Liver (tissue), 9 donors: ENCODE measurements around the gene RASIP1. TPM values are rescaled to one million over a fixed set of nuclear protein-coding genes. Genes with fewer than 3 reads are reported as not detected.

Experiments used
- DNase-seq: peaks from one replicate; pipeline ENCODE4 v3.0.0-alpha.2; 2017; ENCODE audit warnings: low spot score
- H3K27ac ChIP-seq, 2 donors: one replicate each; pipeline ENCODE4 v1.7.0; 2013; ENCODE audit warnings: inconsistent platforms in 2 of 2, low read length in 2 of 2, control low read depth in 1 of 2, low read depth in 1 of 2, mild to moderate bottlenecking in 1 of 2
- H3K27me3 ChIP-seq, 4 donors: one replicate each; pipeline versions ENCODE4 v1.6.1 to v1.7.0; 2013; ENCODE audit warnings: low read length in 3 of 4, inconsistent platforms in 1 of 4, mild to moderate bottlenecking in 1 of 4, moderate library complexity in 1 of 4; ENCODE audit not compliant: control insufficient read depth in 4 of 4, insufficient read depth in 4 of 4
- H3K36me3 ChIP-seq, 4 donors: one replicate each; pipeline versions ENCODE4 v1.6.1 to v1.7.0; 2013; ENCODE audit warnings: low read length in 3 of 4, mild to moderate bottlenecking in 3 of 4, low read depth in 1 of 4, moderate library complexity in 1 of 4; ENCODE audit not compliant: control insufficient read depth in 4 of 4, insufficient read depth in 3 of 4
- H3K4me1 ChIP-seq, 4 donors: one replicate each; pipeline versions ENCODE4 v1.6.1 to v1.7.0; 2013; ENCODE audit warnings: low read length in 3 of 4, mild to moderate bottlenecking in 3 of 4, moderate library complexity in 1 of 4; ENCODE audit not compliant: control insufficient read depth in 4 of 4, insufficient read depth in 4 of 4
- H3K4me3 ChIP-seq, 3 donors: one replicate each; pipeline versions ENCODE4 v1.6.1 to v1.7.0; 2013; ENCODE audit warnings: low read length in 3 of 3, control low read depth in 1 of 3, low read depth in 1 of 3, mild to moderate bottlenecking in 1 of 3
- H3K9ac ChIP-seq, 2 donors: one replicate each; pipeline ENCODE4 v1.7.0; 2013; ENCODE audit warnings: low read length in 2 of 2, mild to moderate bottlenecking in 2 of 2, moderate library complexity in 2 of 2, control low read depth in 1 of 2, low read depth in 1 of 2
- H3K9me3 ChIP-seq, 4 donors: one replicate each; pipeline versions ENCODE4 v1.6.1 to v1.7.0; 2013; ENCODE audit warnings: low read length in 3 of 4; ENCODE audit not compliant: control insufficient read depth in 4 of 4
- ATF3 ChIP-seq: IDR thresholded peaks from 2 replicates; pipeline ENCODE4 v1.6.1; 2016; ENCODE audit warnings: antibody characterized with exemption
- EGR1 ChIP-seq, 2 donors: IDR thresholded peaks; 2 replicates each; pipeline ENCODE4 v1.6.1; 2016 to 2018; ENCODE audit warnings: antibody characterized with exemption in 2 of 2, low read depth in 2 of 2
- FOXA1 ChIP-seq: IDR thresholded peaks from 2 replicates; pipeline ENCODE4 v1.6.1; 2016; ENCODE audit warnings: antibody characterized with exemption
- FOXA2 ChIP-seq: IDR thresholded peaks from 2 replicates; pipeline ENCODE4 v1.6.1; 2016; ENCODE audit warnings: antibody characterized with exemption
- GABPA ChIP-seq, 2 donors: IDR thresholded peaks in 1 of 2; conservative IDR thresholded peaks in 1 of 2; 2 replicates each; pipeline ENCODE4 v1.6.1; 2016; ENCODE audit warnings: antibody characterized with exemption in 2 of 2, mild to moderate bottlenecking in 1 of 2, moderate library complexity in 1 of 2
- HNF4A ChIP-seq, 2 donors: conservative IDR thresholded peaks; 2 replicates each; pipeline ENCODE4 v1.6.1; 2016; ENCODE audit warnings: antibody characterized with exemption in 2 of 2, mild to moderate bottlenecking in 2 of 2
- HNF4G ChIP-seq: IDR thresholded peaks from 2 replicates; pipeline ENCODE4 v1.6.1; 2016; ENCODE audit warnings: antibody characterized with exemption
- JUND ChIP-seq, 2 donors: IDR thresholded peaks; 2 replicates each; pipeline ENCODE4 v1.6.1; 2016; ENCODE audit warnings: antibody characterized with exemption in 2 of 2
- MAX ChIP-seq: IDR thresholded peaks from 2 replicates; pipeline ENCODE4 v1.6.1; 2016; ENCODE audit warnings: antibody characterized with exemption
- NR2F2 ChIP-seq: IDR thresholded peaks from 2 replicates; pipeline ENCODE4 v1.6.1; 2016; ENCODE audit warnings: antibody characterized with exemption
- RAD21 ChIP-seq, 2 donors: IDR thresholded peaks; 2 replicates each; pipeline ENCODE4 v1.6.1; 2016; ENCODE audit warnings: antibody characterized with exemption in 2 of 2, mild to moderate bottlenecking in 2 of 2
- REST ChIP-seq: IDR thresholded peaks from 2 replicates; pipeline ENCODE4 v1.6.1; 2016; ENCODE audit warnings: antibody characterized with exemption, mild to moderate bottlenecking
- SP1 ChIP-seq: IDR thresholded peaks from 2 replicates; pipeline ENCODE4 v1.6.1; 2018; ENCODE audit warnings: antibody characterized with exemption, mild to moderate bottlenecking
- TAF1 ChIP-seq: conservative IDR thresholded peaks from 2 replicates; pipeline ENCODE4 v1.6.1; 2016; ENCODE audit warnings: antibody characterized with exemption, mild to moderate bottlenecking
- ZBTB33 ChIP-seq: IDR thresholded peaks from 2 replicates; pipeline ENCODE4 v1.6.1; 2016; ENCODE audit warnings: antibody characterized with exemption
- WGBS: extraction: QIAGEN DNeasy Blood & Tissue Kit; methylation state at CpG from one replicate; pipeline ENCODE4 v1.1.7; 2013; 5-methylcytosine and 5-hydroxymethylcytosine counted together
- polyA plus RNA-seq, 2 donors: library from polyadenylated mRNA; stranded (reverse) in 1 of 2; unstranded in 1 of 2; fragments of 200-250 nt in 1 of 2; fragments of >200 nt in 1 of 2; fragmentation: Nextera tagmentation in 1 of 2; extraction: Ambion mirVana in 1 of 2; gene quantifications; one replicate each; pipeline versions ENCODE4 v1.2.1 to v1.2.3, GENCODE V29; 2013 to 2015
- total RNA-seq, 2 donors: library from RNA; depleted of rRNA; stranded (reverse); fragments of >200 nt; gene quantifications; one replicate each; pipeline ENCODE4 v1.2.3, GENCODE V29; 2014
- donor health status: healthy.
- donor health status: healthy.
- donor health status: healthy.
- donor health status: healthy.
- donor health status: healthy.

The RASIP1 gene
- total and polyA plus RNA-seq, 4 donors: 1.8 to 5.4 (median 4.5) TPM

- Histone ChIP-seq H3K27ac (no peak overlapping the region), H3K9ac (no peak overlapping the region), H3K36me3 (no peaks in the 10 kb centered on the region), H3K4me1 (peaks cover 2 to 9% (median 7%) of the 10 kb centered on the region in 4 donors), H3K4me3 (no peak overlapping the region), H3K27me3 (no peaks in the 10 kb centered on the region), H3K9me3 (no peaks in the 10 kb centered on the region)
- WGBS: 72% methylated on average over 22 of the region's 22 CpGs
- peak; percentile 34 for DNase-seq
- TF ChIP-seq ATF3: no peak
These were observed 2.9 kb downstream of the RASIP1 start for GRCh38 chr19:48737360-48737998.

- Histone ChIP-seq H3K4me1 (peaks cover 2 to 9% (median 7%) of the 10 kb centered on the region in 4 donors), H3K9me3 (no peaks in the 10 kb centered on the region), H3K27ac (no peak overlapping the region), H3K9ac (no peak overlapping the region), H3K4me3 (no peak overlapping the region), H3K36me3 (no peaks in the 10 kb centered on the region), H3K27me3 (no peaks in the 10 kb centered on the region)
- 47% methylated on average over 38 of the region's 38 CpGs for WGBS
- TF ChIP-seq RAD21 (IDR thresholded peaks at IDR 0.05) (peak; percentile 42 to 47), FOXA2 (no peak)
- DNase-seq: peak; percentile 32
These were observed 5.3 kb downstream of the RASIP1 start for GRCh38 chr19:48735031-48735615.

- no peaks in the 10 kb centered on the region for H3K9me3 ChIP-seq
- DNase-seq: no peak
- H3K27ac ChIP-seq: no peak overlapping the region
- H3K4me3 ChIP-seq: no peak overlapping the region
- WGBS: 96% methylated on average over 9 of the region's 9 CpGs
- no peaks in the 10 kb centered on the region for H3K27me3 ChIP-seq
- H3K4me1 ChIP-seq: peaks cover 2 to 9% (median 7%) of the 10 kb centered on the region in 4 donors
- H3K36me3 ChIP-seq: no peaks in the 10 kb centered on the region
- no peak overlapping the region for H3K9ac ChIP-seq
- no peak for TF ChIP-seq SP1
- no peak for TF ChIP-seq GABPA (IDR thresholded peaks at IDR 0.05 in 1 of 2, conservative IDR thresholded peaks at IDR 0.05 in 1 of 2)
- no peak for TF ChIP-seq MAX
- no peak for TF ChIP-seq REST
- TF ChIP-seq EGR1 (IDR thresholded peaks at IDR 0.05; ENCODE audit: low read depth in 2 of 2): no peak
- TF ChIP-seq HNF4G: no peak
- no peak for TF ChIP-seq RAD21 (IDR thresholded peaks at IDR 0.05)
- no peak for TF ChIP-seq TAF1
- no peak for TF ChIP-seq FOXA1
- TF ChIP-seq NR2F2: no peak
- no peak for TF ChIP-seq ZBTB33
- no peak for TF ChIP-seq ATF3
- no peak for TF ChIP-seq JUND (IDR thresholded peaks at IDR 0.05)
- no peak for TF ChIP-seq HNF4A (conservative IDR thresholded peaks at IDR 0.05)
- no peak for TF ChIP-seq FOXA2
These were observed 5.8 kb downstream of the RASIP1 start for GRCh38 chr19:48734625-48735024.
